OCI-LY7 (cell line): ENCODE measurements around the gene PIK3R4.

ENCODE experiments used
- EZH2phosphoT487 ChIP-seq: fragments of 200-600 bp; sonication (generic); IDR thresholded peaks from 2 replicates; pipeline ENCODE4 v1.6.1; 2018; ENCODE audit warnings: low read depth, borderline replicate concordance, mild to moderate bottlenecking, mixed run types, antibody characterized with exemption, low read length, moderate library complexity, mixed read lengths
- TF ChIP-seq, protein P1 (sequence below): fragments of 200-600 bp; sonication (generic); conservative IDR thresholded peaks from 2 replicates; pipeline ENCODE4 v1.5.1; 2014; ENCODE audit warnings: mild to moderate bottlenecking, antibody characterized with exemption, low read length, moderate library complexity, mixed read lengths

DNA sequence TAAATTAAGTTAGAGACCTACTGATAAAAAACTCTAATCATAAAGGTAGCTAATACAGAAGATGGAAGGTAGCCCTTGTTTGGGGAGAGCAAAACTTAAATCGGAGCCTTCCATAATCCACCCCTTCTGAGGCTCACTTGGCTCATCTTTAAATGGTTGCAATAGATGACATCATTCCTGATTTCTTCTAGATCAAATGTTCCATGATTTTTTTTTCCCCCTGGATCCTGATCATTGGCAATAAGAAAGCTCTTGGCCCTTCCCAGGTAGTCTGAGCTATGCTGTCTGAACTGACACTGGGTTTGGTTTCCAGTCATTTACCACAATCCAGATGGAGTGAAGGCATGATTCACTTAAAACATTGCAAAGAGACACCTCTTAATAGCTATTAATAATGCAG lies 92.5 kb downstream of the PIK3R4 start:
- TF ChIP-seq, protein P1, sequence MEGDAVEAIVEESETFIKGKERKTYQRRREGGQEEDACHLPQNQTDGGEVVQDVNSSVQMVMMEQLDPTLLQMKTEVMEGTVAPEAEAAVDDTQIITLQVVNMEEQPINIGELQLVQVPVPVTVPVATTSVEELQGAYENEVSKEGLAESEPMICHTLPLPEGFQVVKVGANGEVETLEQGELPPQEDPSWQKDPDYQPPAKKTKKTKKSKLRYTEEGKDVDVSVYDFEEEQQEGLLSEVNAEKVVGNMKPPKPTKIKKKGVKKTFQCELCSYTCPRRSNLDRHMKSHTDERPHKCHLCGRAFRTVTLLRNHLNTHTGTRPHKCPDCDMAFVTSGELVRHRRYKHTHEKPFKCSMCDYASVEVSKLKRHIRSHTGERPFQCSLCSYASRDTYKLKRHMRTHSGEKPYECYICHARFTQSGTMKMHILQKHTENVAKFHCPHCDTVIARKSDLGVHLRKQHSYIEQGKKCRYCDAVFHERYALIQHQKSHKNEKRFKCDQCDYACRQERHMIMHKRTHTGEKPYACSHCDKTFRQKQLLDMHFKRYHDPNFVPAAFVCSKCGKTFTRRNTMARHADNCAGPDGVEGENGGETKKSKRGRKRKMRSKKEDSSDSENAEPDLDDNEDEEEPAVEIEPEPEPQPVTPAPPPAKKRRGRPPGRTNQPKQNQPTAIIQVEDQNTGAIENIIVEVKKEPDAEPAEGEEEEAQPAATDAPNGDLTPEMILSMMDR = no peak
- TF ChIP-seq EZH2phosphoT487 = no peak
